ENCODE measurements around the gene TMEM200A.

- no peak for TF ChIP-seq CTCF (IDR thresholded peaks at IDR 0.05; ENCODE audit: poor library complexity, severe bottlenecking)
- TF ChIP-seq EZH2 (IDR thresholded peaks at IDR 0.05; ENCODE audit: borderline replicate concordance, insufficient read depth, low read length, poor library complexity, severe bottlenecking), result no peak
- TF ChIP-seq TAF1 (IDR thresholded peaks at IDR 0.05; ENCODE audit: low read depth), result no peak
- no peak for TF ChIP-seq POLR2AphosphoS5 (IDR thresholded peaks at IDR 0.05)
- TF ChIP-seq, protein P1, sequence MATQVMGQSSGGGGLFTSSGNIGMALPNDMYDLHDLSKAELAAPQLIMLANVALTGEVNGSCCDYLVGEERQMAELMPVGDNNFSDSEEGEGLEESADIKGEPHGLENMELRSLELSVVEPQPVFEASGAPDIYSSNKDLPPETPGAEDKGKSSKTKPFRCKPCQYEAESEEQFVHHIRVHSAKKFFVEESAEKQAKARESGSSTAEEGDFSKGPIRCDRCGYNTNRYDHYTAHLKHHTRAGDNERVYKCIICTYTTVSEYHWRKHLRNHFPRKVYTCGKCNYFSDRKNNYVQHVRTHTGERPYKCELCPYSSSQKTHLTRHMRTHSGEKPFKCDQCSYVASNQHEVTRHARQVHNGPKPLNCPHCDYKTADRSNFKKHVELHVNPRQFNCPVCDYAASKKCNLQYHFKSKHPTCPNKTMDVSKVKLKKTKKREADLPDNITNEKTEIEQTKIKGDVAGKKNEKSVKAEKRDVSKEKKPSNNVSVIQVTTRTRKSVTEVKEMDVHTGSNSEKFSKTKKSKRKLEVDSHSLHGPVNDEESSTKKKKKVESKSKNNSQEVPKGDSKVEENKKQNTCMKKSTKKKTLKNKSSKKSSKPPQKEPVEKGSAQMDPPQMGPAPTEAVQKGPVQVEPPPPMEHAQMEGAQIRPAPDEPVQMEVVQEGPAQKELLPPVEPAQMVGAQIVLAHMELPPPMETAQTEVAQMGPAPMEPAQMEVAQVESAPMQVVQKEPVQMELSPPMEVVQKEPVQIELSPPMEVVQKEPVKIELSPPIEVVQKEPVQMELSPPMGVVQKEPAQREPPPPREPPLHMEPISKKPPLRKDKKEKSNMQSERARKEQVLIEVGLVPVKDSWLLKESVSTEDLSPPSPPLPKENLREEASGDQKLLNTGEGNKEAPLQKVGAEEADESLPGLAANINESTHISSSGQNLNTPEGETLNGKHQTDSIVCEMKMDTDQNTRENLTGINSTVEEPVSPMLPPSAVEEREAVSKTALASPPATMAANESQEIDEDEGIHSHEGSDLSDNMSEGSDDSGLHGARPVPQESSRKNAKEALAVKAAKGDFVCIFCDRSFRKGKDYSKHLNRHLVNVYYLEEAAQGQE (IDR thresholded peaks at IDR 0.05; ENCODE audit: borderline replicate concordance), result no peak
Observed at GRCh38 chr6:130371921-130372420, 6.2 kb downstream of the TMEM200A start.

Data from neural cell (in vitro differentiated cells).